Panc1 (cell line): ENCODE measurements around the gene MFAP1. TPM values are rescaled to one million over a fixed set of nuclear protein-coding genes. Genes with fewer than 3 reads are reported as not detected.

Source experiments
- ATAC-seq: fragments of 200-7000 bp; cut with Tn5 transposase; 2 replicates; pipeline ENCODE4 v1.9.1; 2020; ENCODE audit warnings: mild to moderate bottlenecking, moderate library complexity
- BruUV-seq: library from RNA; stranded (reverse); fragments of 400-500 nt; replicated peaks from 2 replicates; lab custom pipeline; 2021; lab: Mats Ljungman, UMichigan
- CTCF ChIA-PET: fragments of 300-600 bp; sonication (Branson Sonifier 250); formaldehyde crosslinking; loops from one replicate; lab custom pipeline; 2022; ENCODE audit warnings: antibody characterized with exemption; lab: Charles Lee
- POLR2A ChIA-PET: fragments of 300-600 bp; sonication (Branson Sonifier 250); formaldehyde crosslinking; loops from one replicate; lab custom pipeline; 2022; ENCODE audit warnings: antibody characterized with exemption; lab: Charles Lee
- DNase-seq: peaks from one replicate; pipeline ENCODE4 v3.0.0-alpha.2; 2010; ENCODE audit warnings: low read depth, low spot score
- H3K27ac ChIP-seq: 2 replicates; pipeline ENCODE4 v1.5.1; 2011; ENCODE audit warnings: mild to moderate bottlenecking, low read length, inconsistent platforms
- H3K27me3 ChIP-seq: fragments of 200-500 bp; sonication (Bioruptor generic); 2 replicates; pipeline ENCODE4 v1.6.0; 2014; ENCODE audit warnings: low read length, inconsistent platforms; ENCODE audit not compliant: control insufficient read depth, insufficient read depth
- H3K36me3 ChIP-seq: fragments of 200-500 bp; sonication (Bioruptor generic); 2 replicates; pipeline ENCODE4 v1.5.1; 2014; ENCODE audit warnings: inconsistent platforms, mild to moderate bottlenecking, low read length, moderate library complexity; ENCODE audit not compliant: control insufficient read depth, insufficient read depth
- H3K4me1 ChIP-seq: 2 replicates; pipeline ENCODE4 v1.5.1; 2011; ENCODE audit warnings: inconsistent platforms, mild to moderate bottlenecking, low read length, moderate library complexity; ENCODE audit not compliant: control insufficient read depth, insufficient read depth
- H3K4me3 ChIP-seq, 2 experiments: 2 replicates each; pipeline ENCODE4 v1.5.1; 2011 to 2012; ENCODE audit warnings: low read depth in 2 of 2, low read length in 2 of 2, mild to moderate bottlenecking in 2 of 2, inconsistent platforms in 1 of 2, moderate library complexity in 1 of 2
- H3K9me3 ChIP-seq: fragments of 200-500 bp; sonication (Bioruptor generic); 2 replicates; pipeline ENCODE4 v1.5.1; 2014; ENCODE audit warnings: low read depth, mild to moderate bottlenecking, inconsistent platforms, low read length, moderate library complexity; ENCODE audit not compliant: control insufficient read depth, insufficient read depth
- POLR2AphosphoS5 ChIP-seq: IDR thresholded peaks from 2 replicates; pipeline ENCODE4 v1.6.1; 2012; ENCODE audit warnings: mild to moderate bottlenecking, low read depth, low read length, moderate library complexity
- SIN3A ChIP-seq: IDR thresholded peaks from 2 replicates; pipeline ENCODE4 v1.6.1; 2012; ENCODE audit warnings: low read depth, mild to moderate bottlenecking, low read length, moderate library complexity, borderline replicate concordance; ENCODE audit not compliant: insufficient read depth
- TCF7L2 ChIP-seq: IDR thresholded peaks from 2 replicates; pipeline ENCODE4 v1.6.1; 2011; ENCODE audit warnings: mild to moderate bottlenecking, low read depth, low read length, inconsistent platforms
- in situ Hi-C: cut with HindIII; loops from 2 replicates; pipeline ENCODE4 v1.10.0; 2016; ENCODE audit warnings: low sequenced_read_pairs, low pct_unique_long_range_greater_than_20kb
- intact Hi-C: fragments of 100-400 bp; cut with micrococcal nuclease; formaldehyde crosslinking; loops from one replicate; pipeline ENCODE4 v1.10.0; 2022; ENCODE audit not compliant: unreplicated experiment
- total RNA-seq: library from RNA; stranded (reverse); gene quantifications from one replicate; pipeline ENCODE4 v1.2.1, GENCODE V29; 2021; ENCODE audit not compliant: unreplicated experiment
- TF ChIP-seq, protein P1 (sequence below), 2 experiments: IDR thresholded peaks; 2 replicates each; pipeline ENCODE4 v1.6.1; 2011 to 2012; ENCODE audit warnings: low read depth in 2 of 2, control low read depth in 1 of 2, low read length in 1 of 2, mild to moderate bottlenecking in 1 of 2, moderate library complexity in 1 of 2; ENCODE audit not compliant: insufficient read depth in 1 of 2
- TF ChIP-seq, protein P2 (sequence below): fragments of 450-650 bp; IDR thresholded peaks from 2 replicates; pipeline ENCODE4 v1.5.1; 2017; ENCODE audit warnings: mild to moderate bottlenecking

The MFAP1 gene
- total RNA-seq, 1 experiment from 2014 or later = 29.7 TPM

DNA sequence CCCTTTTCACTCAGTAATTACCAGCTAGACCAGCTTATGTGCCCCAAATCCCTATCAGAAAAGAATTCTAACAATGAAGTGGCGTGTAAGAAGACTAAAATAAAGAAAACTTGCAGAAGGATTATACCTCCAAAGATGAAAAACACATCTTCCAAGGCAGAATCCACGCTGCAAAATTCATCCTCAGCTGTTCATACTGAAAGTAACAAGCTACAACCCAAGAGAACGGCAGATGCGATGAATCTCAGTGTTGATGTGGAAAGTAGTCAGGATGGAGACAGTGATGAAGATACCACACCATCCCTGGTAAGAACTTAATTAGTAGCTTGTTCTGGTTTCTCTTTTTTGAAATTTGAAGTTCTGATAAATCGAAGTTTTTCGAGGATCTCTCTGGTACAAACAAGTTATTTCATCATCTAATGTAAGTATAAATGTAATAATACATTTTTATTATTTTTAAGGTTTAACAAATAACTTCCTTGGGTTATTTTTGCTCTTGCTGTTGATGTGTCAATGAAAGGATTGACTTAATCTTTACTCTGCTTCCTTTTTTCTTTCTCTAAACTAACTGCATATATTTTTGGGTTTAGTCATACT is 3.7 kb upstream of the MFAP1 start:
- Histone ChIP-seq H3K9me3 (no peaks in the 10 kb centered on the region), H3K27me3 (no peaks in the 10 kb centered on the region), H3K36me3 (peaks cover 3% of the 10 kb centered on the region), H3K4me3 (peak overlapping the region; percentile 65 to 83), H3K27ac (peak overlapping the region; percentile 94), H3K4me1 (peaks cover 11% of the 10 kb centered on the region)
- BruUV-seq = TSS peak; percentile 79
- TF ChIP-seq POLR2AphosphoS5 = no peak
- TF ChIP-seq, protein P1, sequence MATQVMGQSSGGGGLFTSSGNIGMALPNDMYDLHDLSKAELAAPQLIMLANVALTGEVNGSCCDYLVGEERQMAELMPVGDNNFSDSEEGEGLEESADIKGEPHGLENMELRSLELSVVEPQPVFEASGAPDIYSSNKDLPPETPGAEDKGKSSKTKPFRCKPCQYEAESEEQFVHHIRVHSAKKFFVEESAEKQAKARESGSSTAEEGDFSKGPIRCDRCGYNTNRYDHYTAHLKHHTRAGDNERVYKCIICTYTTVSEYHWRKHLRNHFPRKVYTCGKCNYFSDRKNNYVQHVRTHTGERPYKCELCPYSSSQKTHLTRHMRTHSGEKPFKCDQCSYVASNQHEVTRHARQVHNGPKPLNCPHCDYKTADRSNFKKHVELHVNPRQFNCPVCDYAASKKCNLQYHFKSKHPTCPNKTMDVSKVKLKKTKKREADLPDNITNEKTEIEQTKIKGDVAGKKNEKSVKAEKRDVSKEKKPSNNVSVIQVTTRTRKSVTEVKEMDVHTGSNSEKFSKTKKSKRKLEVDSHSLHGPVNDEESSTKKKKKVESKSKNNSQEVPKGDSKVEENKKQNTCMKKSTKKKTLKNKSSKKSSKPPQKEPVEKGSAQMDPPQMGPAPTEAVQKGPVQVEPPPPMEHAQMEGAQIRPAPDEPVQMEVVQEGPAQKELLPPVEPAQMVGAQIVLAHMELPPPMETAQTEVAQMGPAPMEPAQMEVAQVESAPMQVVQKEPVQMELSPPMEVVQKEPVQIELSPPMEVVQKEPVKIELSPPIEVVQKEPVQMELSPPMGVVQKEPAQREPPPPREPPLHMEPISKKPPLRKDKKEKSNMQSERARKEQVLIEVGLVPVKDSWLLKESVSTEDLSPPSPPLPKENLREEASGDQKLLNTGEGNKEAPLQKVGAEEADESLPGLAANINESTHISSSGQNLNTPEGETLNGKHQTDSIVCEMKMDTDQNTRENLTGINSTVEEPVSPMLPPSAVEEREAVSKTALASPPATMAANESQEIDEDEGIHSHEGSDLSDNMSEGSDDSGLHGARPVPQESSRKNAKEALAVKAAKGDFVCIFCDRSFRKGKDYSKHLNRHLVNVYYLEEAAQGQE (IDR thresholded peaks at IDR 0.05; ENCODE audit: insufficient read depth in 1 of 2, low read depth in 2 of 2, low read length in 1 of 2) = no peak
- no peak for TF ChIP-seq TCF7L2
- TF ChIP-seq SIN3A = no peak
- TF ChIP-seq, protein P2, sequence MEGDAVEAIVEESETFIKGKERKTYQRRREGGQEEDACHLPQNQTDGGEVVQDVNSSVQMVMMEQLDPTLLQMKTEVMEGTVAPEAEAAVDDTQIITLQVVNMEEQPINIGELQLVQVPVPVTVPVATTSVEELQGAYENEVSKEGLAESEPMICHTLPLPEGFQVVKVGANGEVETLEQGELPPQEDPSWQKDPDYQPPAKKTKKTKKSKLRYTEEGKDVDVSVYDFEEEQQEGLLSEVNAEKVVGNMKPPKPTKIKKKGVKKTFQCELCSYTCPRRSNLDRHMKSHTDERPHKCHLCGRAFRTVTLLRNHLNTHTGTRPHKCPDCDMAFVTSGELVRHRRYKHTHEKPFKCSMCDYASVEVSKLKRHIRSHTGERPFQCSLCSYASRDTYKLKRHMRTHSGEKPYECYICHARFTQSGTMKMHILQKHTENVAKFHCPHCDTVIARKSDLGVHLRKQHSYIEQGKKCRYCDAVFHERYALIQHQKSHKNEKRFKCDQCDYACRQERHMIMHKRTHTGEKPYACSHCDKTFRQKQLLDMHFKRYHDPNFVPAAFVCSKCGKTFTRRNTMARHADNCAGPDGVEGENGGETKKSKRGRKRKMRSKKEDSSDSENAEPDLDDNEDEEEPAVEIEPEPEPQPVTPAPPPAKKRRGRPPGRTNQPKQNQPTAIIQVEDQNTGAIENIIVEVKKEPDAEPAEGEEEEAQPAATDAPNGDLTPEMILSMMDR = no peak
- no peak for DNase-seq
- ChIA-PET CTCF (no interaction called here), POLR2A (interaction anchor here (0.7 to 0.9 kb wide), 2 partner anchors 15 to 28 kb away, joined by 4 to 6 read pairs; partner anchors contain the start of genes HYPK and SERINC4)
- intact Hi-C loops = no loop called here
- in situ Hi-C loops = no loop called here
- no peak for ATAC-seq

DNA sequence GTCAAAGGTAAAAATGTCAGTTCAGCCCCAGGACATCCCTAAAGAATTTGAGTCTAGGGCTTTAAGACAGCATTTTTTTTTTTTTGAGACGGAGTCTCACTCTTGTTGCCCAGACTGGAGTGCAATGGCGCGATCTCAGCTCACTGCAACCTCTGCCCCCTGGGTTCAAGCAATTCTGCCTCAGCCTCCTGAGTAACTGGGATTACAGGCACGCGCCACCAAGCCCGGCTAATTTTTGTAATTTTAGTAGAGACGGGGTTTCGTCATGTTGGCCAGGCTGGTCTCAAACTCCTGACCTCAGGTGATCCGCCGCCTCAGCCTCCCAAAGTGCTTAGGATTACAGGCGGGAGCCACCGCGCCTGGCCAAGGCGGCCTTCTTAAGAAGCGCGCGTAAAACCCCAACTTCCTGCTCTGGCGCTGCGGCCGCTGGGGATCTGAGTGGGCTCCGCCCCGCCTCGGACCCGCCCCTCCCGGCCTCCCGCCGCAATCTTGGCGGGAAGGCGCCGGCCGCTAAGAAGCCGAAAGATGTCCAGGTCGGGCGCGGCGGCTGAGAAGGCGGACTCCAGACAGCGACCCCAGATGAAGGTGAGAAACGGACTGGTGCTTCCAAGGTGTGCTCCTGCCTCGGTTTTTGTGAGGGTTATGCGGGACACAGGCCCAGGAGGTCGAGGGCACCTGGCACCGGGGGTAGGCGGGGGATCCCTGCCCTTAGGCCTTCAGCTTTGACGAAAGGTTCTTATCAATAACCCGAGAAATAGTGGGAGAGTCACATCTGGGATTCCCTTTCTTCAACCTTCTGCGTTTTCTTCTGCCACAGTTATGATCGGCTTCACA is 2.2 kb upstream of the MFAP1 start, which contains the start of gene WDR76:
TSS of gene WDR76 (plus strand) at position 495 of the 834 bp plus-strand sequence. CDS start at position 526, 31 bp downstream.
- peaks cover 14% of the 10 kb centered on the region for H3K4me1 ChIP-seq
- ATAC-seq = peak; percentile 93
- CTCF ChIA-PET = no interaction called here

More for the DNA sequence above, 2.2 kb upstream of the MFAP1 start, which contains the start of gene WDR76:
- Histone ChIP-seq H3K27me3 (no peaks in the 10 kb centered on the region), H3K36me3 (peaks cover 3% of the 10 kb centered on the region), H3K27ac (peak within 1 kb of the TSS; percentile 94), H3K4me3 (peak within 1 kb of the TSS; percentile 65 to 83), H3K9me3 (no peaks in the 10 kb centered on the region)
- in situ Hi-C loops = no loop called here
- no TSS peak for BruUV-seq
- POLR2A ChIA-PET = interaction anchor here (0.6 kb wide), 1 partner anchor 17 kb away, joined by 6 read pairs; no protein-coding TSS in a partner anchor
- TF ChIP-seq TCF7L2 = 0 out of 2 replicates have a peak, but pooled peaks have one; percentile 21
- TF ChIP-seq SIN3A = peak; percentile 90; the same call in 1 of the 2 replicates
- peak; percentile 64 for TF ChIP-seq POLR2AphosphoS5
- TF ChIP-seq, protein P1 (IDR thresholded peaks at IDR 0.05; ENCODE audit: insufficient read depth in 1 of 2, low read depth in 2 of 2, low read length in 1 of 2) = no peak
- intact Hi-C loops = no loop called here
- no peak for DNase-seq
